Stimulated activated CD4-positive, alpha-beta T cell treated with anti-CD3 and anti-CD28 coated beads, Interleukin-12 subunit alpha, Interleukin-12 subunit beta, amount 100 ng/mL, for 24 hours (primary cell): ENCODE measurements around the gene MAFG.
A peak's percentile ranks its signal among the peaks of the same experiment; 100 is the strongest.

Experiments
- DNase-seq, 2 experiments: peaks; one replicate each; pipeline ENCODE4 v3.0.0-alpha.2; 2020; ENCODE audit warnings: low read depth in 2 of 2

The MAFG gene

DNA sequence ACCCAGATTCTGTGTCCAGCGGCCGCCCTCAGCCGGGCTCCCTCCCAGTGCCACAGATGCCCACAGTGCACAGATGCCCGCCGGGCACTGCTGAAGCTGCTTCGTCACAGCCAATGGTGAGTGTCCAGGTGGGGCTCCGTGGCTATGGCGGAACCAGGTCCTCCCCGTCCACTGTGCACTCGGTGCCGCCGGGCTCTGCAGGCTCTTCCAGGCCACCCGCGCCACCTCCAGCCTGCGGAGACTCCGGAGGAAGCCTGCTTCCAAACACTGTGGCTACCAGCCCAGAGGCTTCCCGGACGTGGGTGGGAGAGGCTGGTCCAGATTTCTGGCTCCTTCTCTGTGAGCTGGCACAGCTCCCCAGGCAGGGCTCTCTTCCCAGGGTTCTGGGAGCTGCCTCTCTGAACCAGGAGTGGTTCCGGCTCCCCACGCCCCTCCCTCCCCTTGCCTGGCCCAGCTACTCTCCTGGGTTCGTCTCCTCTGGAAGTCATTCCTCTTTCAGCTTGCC is 12.4 kb upstream of the MAFG start:
- DNase-seq, result no peak

GRCh38 chr17:81939218-81939617 is 11.7 kb upstream of the MAFG start:
- DNase-seq, result no peak

DNA sequence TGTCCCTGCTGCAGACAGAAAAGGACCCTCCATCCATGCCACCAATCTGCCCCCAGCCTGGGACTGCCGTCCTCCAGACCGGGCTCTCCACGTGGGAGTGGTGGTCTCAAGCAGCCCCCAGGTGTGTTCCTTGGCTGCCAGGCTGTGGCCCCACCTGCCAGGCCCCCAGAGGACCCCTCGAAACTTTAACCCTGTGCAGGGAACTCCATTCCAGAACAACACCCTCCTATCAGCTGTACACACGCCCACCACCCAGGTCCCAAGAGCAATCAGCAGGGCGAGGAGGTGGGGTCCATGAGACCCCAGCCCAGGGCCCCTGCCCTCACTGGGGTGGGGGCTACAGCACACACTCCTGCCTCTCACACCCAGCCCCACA is 8.2 kb upstream of the MAFG start:
- DNase-seq, result no peak

DNA sequence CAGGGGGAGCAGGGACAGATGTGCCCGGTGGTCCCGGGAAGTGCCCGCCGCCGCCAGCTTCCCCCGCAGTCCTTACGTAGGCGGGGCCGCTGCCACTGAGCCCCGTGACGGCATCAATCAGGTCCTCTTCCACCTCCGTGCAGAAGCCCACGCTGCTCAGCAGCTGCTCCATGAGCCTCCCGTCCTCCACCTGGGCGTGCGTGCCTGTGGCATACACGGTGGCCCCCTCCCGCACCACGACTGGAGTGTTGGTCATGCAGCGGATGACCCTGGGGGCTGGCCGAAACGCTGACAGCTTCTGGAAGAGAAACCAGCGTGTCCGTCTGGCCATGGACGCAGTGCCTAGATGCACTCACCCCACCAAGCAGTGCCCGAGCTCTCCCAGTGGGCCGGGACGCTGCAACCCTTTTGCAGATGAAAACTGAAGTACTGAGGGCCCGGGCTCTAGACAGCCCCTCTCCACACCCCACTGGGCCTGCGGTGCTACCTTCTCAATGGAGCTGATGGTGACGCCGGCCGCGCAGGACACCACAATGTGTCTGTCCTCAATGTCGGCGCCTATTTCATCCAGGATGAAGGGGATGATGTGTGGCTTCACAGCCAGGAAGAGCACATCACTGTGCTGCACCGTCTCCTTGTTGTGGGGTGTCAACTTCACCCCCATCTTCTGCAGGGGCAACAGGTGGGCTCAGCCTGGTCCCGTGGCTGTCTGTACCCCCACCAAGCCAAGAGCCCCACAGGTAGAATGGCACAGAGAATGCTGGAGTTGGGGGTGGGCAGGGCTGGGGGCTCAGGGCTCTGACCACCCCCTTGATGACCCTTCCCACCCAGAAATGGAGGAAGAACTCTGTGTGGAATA is 7.5 kb upstream of the MAFG start:
- DNase-seq, result no peak

- no peak for DNase-seq
Observed at GRCh38 chr17:81934098-81934757, 6.7 kb upstream of the MAFG start.

- no peak for DNase-seq
Observed at GRCh38 chr17:81933178-81933699, 5.7 kb upstream of the MAFG start.

DNA sequence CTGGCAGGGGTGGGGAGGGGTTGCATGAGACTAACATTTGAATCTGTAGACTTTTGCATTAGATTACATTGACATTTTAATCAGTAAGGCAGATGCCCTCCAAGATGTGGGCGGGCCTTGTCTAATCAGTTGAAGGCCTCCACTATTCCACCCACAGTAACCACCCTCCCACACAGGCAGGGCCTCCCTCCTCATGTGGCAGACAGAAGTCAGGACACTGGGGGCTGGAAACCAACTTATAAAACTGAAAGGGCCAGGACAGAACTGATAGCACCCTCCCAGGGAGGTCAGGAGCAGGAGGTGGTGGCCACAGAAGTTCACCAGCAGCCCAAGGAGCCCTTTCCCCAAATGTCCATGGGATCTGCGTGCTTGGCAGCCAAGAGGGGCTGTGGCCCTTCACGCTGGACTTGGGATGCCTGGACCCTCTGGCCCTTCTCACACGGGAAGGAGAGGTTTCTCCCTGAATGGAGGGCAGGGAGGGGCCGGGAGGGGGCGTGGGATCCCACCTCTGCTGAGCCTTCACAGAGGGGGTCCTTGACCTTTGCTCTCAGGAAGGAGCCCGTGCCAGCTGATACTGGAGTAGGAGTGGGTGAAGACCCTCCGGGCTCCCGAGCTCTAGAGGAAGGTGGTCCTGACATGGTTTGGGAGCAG is 4.9 kb upstream of the MAFG start:
- DNase-seq, result no peak

- no peak for DNase-seq
Observed at GRCh38 chr17:81931557-81932332, 4.2 kb upstream of the MAFG start.

DNA sequence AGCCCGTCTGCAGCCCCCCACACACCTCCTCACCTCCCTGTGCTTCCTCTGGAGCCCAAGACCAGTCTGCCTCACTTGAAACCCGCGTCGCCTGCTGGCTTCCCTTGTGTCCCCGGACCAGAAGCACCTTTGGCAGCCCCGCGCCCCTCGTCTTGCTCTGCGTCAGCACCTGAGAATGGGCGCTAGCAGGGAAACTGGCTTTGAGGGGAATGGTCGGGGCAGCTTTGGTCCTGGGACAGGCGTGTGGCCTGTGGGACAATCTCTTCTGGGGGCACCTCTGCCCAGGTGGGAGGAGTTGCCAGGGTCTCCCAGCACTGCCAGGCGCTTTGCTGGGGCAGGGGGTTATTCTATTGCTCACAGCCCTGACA is 3.6 kb upstream of the MAFG start:
- DNase-seq, result no peak

GRCh38 chr17:81930142-81931125 is 2.9 kb upstream of the MAFG start:
- DNase-seq, result no peak

DNA sequence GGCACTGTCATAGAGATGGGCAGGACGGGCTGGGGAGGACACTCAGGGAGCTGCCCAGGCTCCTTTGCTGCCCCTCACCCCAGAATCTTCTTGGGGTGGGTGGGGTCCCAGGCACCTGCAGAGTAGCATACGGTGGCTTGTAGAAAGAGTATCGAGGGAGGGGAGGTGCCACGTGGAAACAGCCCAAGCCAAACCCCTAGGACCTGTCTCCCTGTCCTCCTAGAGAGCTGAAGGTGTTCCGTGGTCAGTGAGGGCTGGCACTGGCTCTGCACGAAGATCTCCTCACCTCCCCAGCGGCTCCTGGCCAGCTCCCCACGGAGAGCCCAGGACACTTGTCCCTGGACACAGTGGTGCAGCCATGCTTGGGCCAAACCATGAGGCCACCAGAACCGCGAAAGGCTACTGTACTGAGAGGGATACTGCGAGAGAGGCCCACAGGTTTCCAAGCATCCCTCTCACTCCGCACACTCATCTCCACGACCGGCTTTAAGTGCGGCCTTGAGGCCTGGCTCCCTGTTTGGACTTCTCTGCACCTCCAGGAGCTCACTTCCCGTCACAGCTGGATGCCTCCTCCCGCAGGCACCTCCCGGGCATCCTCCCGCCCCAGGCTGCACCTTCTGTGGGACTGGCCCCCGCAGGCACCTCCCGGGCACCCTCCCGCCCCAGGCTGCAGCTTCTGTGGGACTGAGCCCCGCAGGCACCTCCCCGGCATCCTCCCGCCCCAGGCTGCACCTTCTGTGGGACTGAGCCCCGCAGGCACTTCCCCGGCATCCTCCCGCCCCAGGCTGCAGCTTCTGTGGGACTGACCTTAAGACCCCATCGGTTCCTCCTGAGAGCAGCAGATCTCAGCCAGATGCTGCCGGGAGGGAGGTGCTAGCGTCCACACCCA is 2.0 kb upstream of the MAFG start:
- no peak for DNase-seq

- DNase-seq, result no peak
Observed at GRCh38 chr17:81928544-81929252, 1.2 kb upstream of the MAFG start.

GRCh38 chr17:81927152-81927652 is 333 bp downstream of the MAFG start:
- DNase-seq, result no peak

GRCh38 chr17:81926451-81927151 is 934 bp downstream of the MAFG start:
- peak; percentile 43 to 54 for DNase-seq

- DNase-seq, result no peak
Observed at GRCh38 chr17:81925860-81926450, 1.6 kb downstream of the MAFG start.

GRCh38 chr17:81924557-81925532 is 2.7 kb downstream of the MAFG start:
- DNase-seq, result no peak
